GM12878 (cell line): ENCODE data around the gene MAMDC4. TPM values are rescaled to one million over a fixed set of nuclear protein-coding genes. Genes with fewer than 3 reads are reported as not detected.

ENCODE experiments used
- ATAC-seq: fragments of 200-7000 bp; cut with Tn5 transposase; 3 replicates; pipeline ENCODE4 v1.9.1; 2020; ENCODE audit warnings: mild to moderate bottlenecking, moderate library complexity
- BruUV-seq: library from RNA; stranded (reverse); fragments of 400-500 nt; replicated peaks from 2 replicates; lab custom pipeline; 2021; lab: Mats Ljungman, UMichigan
- CTCF ChIA-PET: fragments of 300-600 bp; sonication (Branson Sonifier 250); formaldehyde crosslinking; extraction: SDS; loops from one replicate; lab custom pipeline; 2021; ENCODE audit warnings: inconsistent platforms; lab: Yijun Ruan, JAX
- POLR2A ChIA-PET: fragments of 350-600 bp; formaldehyde crosslinking; extraction: SDS; loops from one replicate; lab custom pipeline; 2021; ENCODE audit warnings: inconsistent platforms; lab: Charles Lee
- RAD21 ChIA-PET: fragments of 300-600 bp; sonication (Branson Sonifier 250); formaldehyde crosslinking; loops from one replicate; lab custom pipeline; 2023; ENCODE audit warnings: antibody characterized with exemption; ENCODE audit not compliant: unreplicated experiment; lab: Charles Lee
- SMC1A ChIA-PET: fragments of 300-600 bp; sonication (Branson Sonifier 250); formaldehyde crosslinking; loops from one replicate; lab custom pipeline; 2023; ENCODE audit not compliant: unreplicated experiment, uncharacterized antibody; lab: Charles Lee
- DNase-seq: peaks from one replicate; pipeline ENCODE4 v3.0.0-alpha.2; 2011; ENCODE audit warnings: low read depth, low spot score
- FAIRE-seq: peaks from 3 replicates; lab custom pipeline; 2011; peaks lifted over from hg19 to GRCh38; lab: Jason Lieb, UNC
- H2AFZ ChIP-seq: 2 replicates; pipeline ENCODE4 v1.6.0; 2011; ENCODE audit warnings: low read depth, low read length, control low read depth; ENCODE audit not compliant: control insufficient read depth
- H3K27ac ChIP-seq: 2 replicates; pipeline ENCODE4 v1.5.1; 2011; ENCODE audit warnings: control low read depth; ENCODE audit not compliant: control insufficient read depth, insufficient read depth
- H3K27me3 ChIP-seq, 2 experiments: replicated peaks in 1 of 2; 2 replicates each; pipeline versions ENCODE4 v1.6.0 to v1.6.1; 2011; ENCODE audit warnings: low read length in 1 of 2; ENCODE audit not compliant: control insufficient read depth in 2 of 2, insufficient read depth in 2 of 2
- H3K36me3 ChIP-seq, 2 experiments: 2 replicates each; pipeline ENCODE4 v1.5.1; 2011; ENCODE audit warnings: low read length in 1 of 2; ENCODE audit not compliant: control insufficient read depth in 2 of 2, insufficient read depth in 2 of 2
- H3K4me1 ChIP-seq: 2 replicates; pipeline ENCODE4 v1.6.1; 2011; ENCODE audit warnings: mild to moderate bottlenecking, low read length, moderate library complexity, mixed read lengths; ENCODE audit not compliant: control insufficient read depth, insufficient read depth
- H3K4me2 ChIP-seq: 2 replicates; pipeline ENCODE4 v1.6.0; 2011; ENCODE audit warnings: control low read depth; ENCODE audit not compliant: control insufficient read depth, insufficient read depth
- H3K4me3 ChIP-seq: fragments of 200-600 bp; sonication (generic); 2 replicates; pipeline ENCODE4 v1.5.1; 2016
- H3K79me2 ChIP-seq: 2 replicates; pipeline ENCODE4 v1.6.0; 2011; ENCODE audit warnings: low read length; ENCODE audit not compliant: control insufficient read depth, insufficient read depth
- H3K9ac ChIP-seq: 2 replicates; pipeline ENCODE4 v1.8.0; 2011; ENCODE audit warnings: low read length, control low read depth, mixed read lengths; ENCODE audit not compliant: control insufficient read depth, insufficient read depth
- H3K9me3 ChIP-seq: replicated peaks from 3 replicates; pipeline ENCODE4 v1.5.1; 2011; ENCODE audit warnings: mild to moderate bottlenecking, low read length; ENCODE audit not compliant: control insufficient read depth, insufficient read depth
- H4K20me1 ChIP-seq: 2 replicates; pipeline ENCODE4 v1.6.0; 2011; ENCODE audit not compliant: control insufficient read depth, insufficient read depth
- ASH2L ChIP-seq: fragments of 300-600, 200-600 bp; sonication (generic); IDR thresholded peaks from 2 replicates; pipeline ENCODE4 v1.6.1; 2017; ENCODE audit warnings: low read depth, mild to moderate bottlenecking, borderline replicate concordance
- DPF2 ChIP-seq: fragments of 450-650 bp; IDR thresholded peaks from 2 replicates; pipeline ENCODE4 v1.6.1; 2017; ENCODE audit warnings: mild to moderate bottlenecking
- HDGF ChIP-seq: fragments of 450-650 bp; IDR thresholded peaks from 2 replicates; pipeline ENCODE4 v1.6.1; 2016; ENCODE audit warnings: antibody characterized with exemption
- IRF4 ChIP-seq: IDR thresholded peaks from 2 replicates; pipeline ENCODE4 v1.6.1; 2011; ENCODE audit warnings: low read depth, low read length
- JUND ChIP-seq: IDR thresholded peaks from 2 replicates; pipeline ENCODE4 v1.6.1; 2012; ENCODE audit warnings: low read depth, mild to moderate bottlenecking, low read length, improper control_type of control experiment, moderate library complexity
- NFYA ChIP-seq: IDR thresholded peaks from 2 replicates; pipeline ENCODE4 v1.6.1; 2011; ENCODE audit warnings: low read depth, mild to moderate bottlenecking, low read length, improper control_type of control experiment, borderline replicate concordance
- NRF1 ChIP-seq: conservative IDR thresholded peaks from 2 replicates; pipeline ENCODE4 v1.6.1; 2011; ENCODE audit warnings: mild to moderate bottlenecking, low read depth, low read length, improper control_type of control experiment
- POLR2AphosphoS2 ChIP-seq: IDR thresholded peaks from 2 replicates; pipeline ENCODE4 v1.6.1; 2011; ENCODE audit warnings: low read depth, mild to moderate bottlenecking, low read length, improper control_type of control experiment, moderate library complexity
- SMAD5 ChIP-seq: IDR thresholded peaks from 2 replicates; pipeline ENCODE4 v1.6.1; 2016; ENCODE audit warnings: antibody characterized with exemption, low read depth
- WGBS: methylation state at CpG from one replicate; pipeline ENCODE4 v1.1.6; 2016; ENCODE audit warnings: low lambda C conversion rate; ENCODE audit not compliant: insufficient replicate concordance, insufficient coverage; ENCODE audit errors: missing lambda C conversion rate; 5-methylcytosine and 5-hydroxymethylcytosine counted together
- in situ Hi-C: fragments of 300-500 bp; cut with MboI; formaldehyde crosslinking; loops from 9 replicates; pipeline ENCODE4 v1.14.3; 2018; ENCODE audit warnings: mixed read lengths
- intact Hi-C: fragments of 100-400 bp; cut with micrococcal nuclease; formaldehyde crosslinking; loops from one replicate; pipeline ENCODE4 v1.14.2; 2022; ENCODE audit not compliant: unreplicated experiment
- polyA plus RNA-seq, 11 experiments: library from polyadenylated mRNA; depleted of rRNA in 4 of 11; unstranded in 6 of 11; stranded (reverse) in 5 of 11; fragments of >200 nt; fragmentation: Nextera tagmentation in 4 of 11; fragmentation: Illumina TruSeq in 1 of 11; extraction: Ambion mirVana in 4 of 11; extraction: Trizol in 1 of 11; gene quantifications; 1 replicate in 1 of 11; 2 replicates in 10 of 11; pipeline versions ENCODE4 v1.2.1 to v1.2.3, GENCODE V29; 2011 to 2016; ENCODE audit warnings: inconsistent platforms in 2 of 11, missing spikeins in 2 of 11, low read depth in 1 of 11
- total RNA-seq, 4 experiments: library from RNA; depleted of rRNA in 3 of 4; stranded (reverse); fragments of >200 nt in 3 of 4; fragmentation: Illumina TruSeq in 1 of 4; extraction: Trizol in 1 of 4; gene quantifications; 2 replicates each; pipeline versions ENCODE4 v1.2.1 to v1.2.3, GENCODE V29; 2013 to 2021
- TF ChIP-seq, protein P1 (sequence below): IDR thresholded peaks from 2 replicates; pipeline ENCODE4 v1.6.1; 2012; ENCODE audit warnings: mild to moderate bottlenecking, low read depth, low read length
- TF ChIP-seq, protein P2 (sequence below): fragments of 450-650 bp; IDR thresholded peaks from 2 replicates; pipeline ENCODE4 v1.6.1; 2017; ENCODE audit warnings: borderline replicate concordance
- TF ChIP-seq, protein P3 (sequence below): fragments of 450-650 bp; IDR thresholded peaks from 2 replicates; pipeline ENCODE4 v1.6.1; 2017; ENCODE audit warnings: low read depth, mild to moderate bottlenecking, moderate library complexity

Gene MAMDC4
- total and polyA plus RNA-seq, 10 of the 15 experiments (the other 5 are each of a cell fraction or from before 2014, with no cell fraction given): 0.22 to 5.7 (median 2.4) TPM; not detected in 1

DNA sequence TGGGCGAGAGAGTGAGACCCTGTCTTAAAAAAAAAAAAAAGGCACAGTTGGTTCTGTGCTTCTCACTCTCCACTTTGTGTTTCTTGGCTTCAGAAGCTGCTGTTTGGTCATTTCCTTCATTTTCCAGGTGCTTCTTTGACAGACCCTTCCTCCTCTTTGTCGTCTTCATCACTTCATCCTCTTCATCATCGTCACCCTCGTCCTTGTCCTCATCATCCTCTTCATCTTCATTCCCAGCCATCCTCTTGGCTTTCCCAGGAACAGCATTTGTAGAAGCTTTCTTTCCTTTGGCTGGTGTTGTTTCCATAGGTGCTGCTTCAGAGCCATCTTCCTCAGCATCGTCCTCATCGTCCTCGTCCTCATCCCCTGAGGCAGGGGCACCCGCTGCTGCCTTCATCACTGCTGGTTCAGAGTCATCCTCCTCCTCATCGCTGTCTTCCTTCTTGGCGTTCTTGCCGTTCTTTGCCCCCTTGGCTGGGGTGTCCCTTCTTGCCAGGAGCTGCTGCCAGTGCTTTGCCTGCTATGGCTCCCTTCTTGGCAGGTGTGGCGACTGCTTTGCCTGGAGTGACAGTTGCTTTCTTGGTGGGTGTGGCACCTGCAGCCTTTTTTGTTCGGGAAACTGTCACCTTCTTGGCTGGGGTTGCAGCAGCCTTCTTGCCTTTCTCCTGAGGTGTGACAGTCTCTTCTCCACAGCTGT, 37.3 kb upstream of the MAMDC4 start:
- in situ Hi-C loops: no loop called here
- no peaks in the 10 kb centered on the region for H3K9me3 ChIP-seq
- RAD21 ChIA-PET: no interaction called here
- TF ChIP-seq DPF2: no peak
- no peak for TF ChIP-seq IRF4
- TF ChIP-seq, protein P1, sequence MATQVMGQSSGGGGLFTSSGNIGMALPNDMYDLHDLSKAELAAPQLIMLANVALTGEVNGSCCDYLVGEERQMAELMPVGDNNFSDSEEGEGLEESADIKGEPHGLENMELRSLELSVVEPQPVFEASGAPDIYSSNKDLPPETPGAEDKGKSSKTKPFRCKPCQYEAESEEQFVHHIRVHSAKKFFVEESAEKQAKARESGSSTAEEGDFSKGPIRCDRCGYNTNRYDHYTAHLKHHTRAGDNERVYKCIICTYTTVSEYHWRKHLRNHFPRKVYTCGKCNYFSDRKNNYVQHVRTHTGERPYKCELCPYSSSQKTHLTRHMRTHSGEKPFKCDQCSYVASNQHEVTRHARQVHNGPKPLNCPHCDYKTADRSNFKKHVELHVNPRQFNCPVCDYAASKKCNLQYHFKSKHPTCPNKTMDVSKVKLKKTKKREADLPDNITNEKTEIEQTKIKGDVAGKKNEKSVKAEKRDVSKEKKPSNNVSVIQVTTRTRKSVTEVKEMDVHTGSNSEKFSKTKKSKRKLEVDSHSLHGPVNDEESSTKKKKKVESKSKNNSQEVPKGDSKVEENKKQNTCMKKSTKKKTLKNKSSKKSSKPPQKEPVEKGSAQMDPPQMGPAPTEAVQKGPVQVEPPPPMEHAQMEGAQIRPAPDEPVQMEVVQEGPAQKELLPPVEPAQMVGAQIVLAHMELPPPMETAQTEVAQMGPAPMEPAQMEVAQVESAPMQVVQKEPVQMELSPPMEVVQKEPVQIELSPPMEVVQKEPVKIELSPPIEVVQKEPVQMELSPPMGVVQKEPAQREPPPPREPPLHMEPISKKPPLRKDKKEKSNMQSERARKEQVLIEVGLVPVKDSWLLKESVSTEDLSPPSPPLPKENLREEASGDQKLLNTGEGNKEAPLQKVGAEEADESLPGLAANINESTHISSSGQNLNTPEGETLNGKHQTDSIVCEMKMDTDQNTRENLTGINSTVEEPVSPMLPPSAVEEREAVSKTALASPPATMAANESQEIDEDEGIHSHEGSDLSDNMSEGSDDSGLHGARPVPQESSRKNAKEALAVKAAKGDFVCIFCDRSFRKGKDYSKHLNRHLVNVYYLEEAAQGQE: no peak
- TF ChIP-seq, protein P2, sequence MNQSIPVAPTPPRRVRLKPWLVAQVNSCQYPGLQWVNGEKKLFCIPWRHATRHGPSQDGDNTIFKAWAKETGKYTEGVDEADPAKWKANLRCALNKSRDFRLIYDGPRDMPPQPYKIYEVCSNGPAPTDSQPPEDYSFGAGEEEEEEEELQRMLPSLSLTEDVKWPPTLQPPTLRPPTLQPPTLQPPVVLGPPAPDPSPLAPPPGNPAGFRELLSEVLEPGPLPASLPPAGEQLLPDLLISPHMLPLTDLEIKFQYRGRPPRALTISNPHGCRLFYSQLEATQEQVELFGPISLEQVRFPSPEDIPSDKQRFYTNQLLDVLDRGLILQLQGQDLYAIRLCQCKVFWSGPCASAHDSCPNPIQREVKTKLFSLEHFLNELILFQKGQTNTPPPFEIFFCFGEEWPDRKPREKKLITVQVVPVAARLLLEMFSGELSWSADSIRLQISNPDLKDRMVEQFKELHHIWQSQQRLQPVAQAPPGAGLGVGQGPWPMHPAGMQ: no peak
- no peak for TF ChIP-seq ASH2L
- no peak for TF ChIP-seq SMAD5
- no peak for TF ChIP-seq JUND
- no peak for TF ChIP-seq HDGF
- TF ChIP-seq NRF1: no peak
- TF ChIP-seq, protein P3, sequence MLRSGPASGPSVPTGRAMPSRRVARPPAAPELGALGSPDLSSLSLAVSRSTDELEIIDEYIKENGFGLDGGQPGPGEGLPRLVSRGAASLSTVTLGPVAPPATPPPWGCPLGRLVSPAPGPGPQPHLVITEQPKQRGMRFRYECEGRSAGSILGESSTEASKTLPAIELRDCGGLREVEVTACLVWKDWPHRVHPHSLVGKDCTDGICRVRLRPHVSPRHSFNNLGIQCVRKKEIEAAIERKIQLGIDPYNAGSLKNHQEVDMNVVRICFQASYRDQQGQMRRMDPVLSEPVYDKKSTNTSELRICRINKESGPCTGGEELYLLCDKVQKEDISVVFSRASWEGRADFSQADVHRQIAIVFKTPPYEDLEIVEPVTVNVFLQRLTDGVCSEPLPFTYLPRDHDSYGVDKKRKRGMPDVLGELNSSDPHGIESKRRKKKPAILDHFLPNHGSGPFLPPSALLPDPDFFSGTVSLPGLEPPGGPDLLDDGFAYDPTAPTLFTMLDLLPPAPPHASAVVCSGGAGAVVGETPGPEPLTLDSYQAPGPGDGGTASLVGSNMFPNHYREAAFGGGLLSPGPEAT: no peak
- TF ChIP-seq NFYA: no peak
- TF ChIP-seq POLR2AphosphoS2: no peak

More for the DNA sequence above, 37.3 kb upstream of the MAMDC4 start:
- H3K79me2 ChIP-seq: peaks cover 16% of the 10 kb centered on the region
- peaks cover 5 to 12% of the 10 kb centered on the region in 2 experiments; a peak in 3 of 4 replicates for H3K36me3 ChIP-seq
- H3K4me1 ChIP-seq: peaks cover 3% of the 10 kb centered on the region; the same call in 1 of the 2 replicates
- no peaks in the 10 kb centered on the region for H3K27me3 ChIP-seq
- BruUV-seq: no TSS peak
- H3K27ac ChIP-seq: no peak overlapping the region
- no peak overlapping the region for H3K9ac ChIP-seq
- ChIA-PET CTCF (interaction anchor here (0.8 to 2.6 kb wide), 4 partner anchors 13 to 214 kb away, joined by 3 to 12 read pairs (median 4); partner anchors contain the start of gene AJM1), SMC1A (interaction anchor here (1.3 kb wide), 1 partner anchor 10 kb away, joined by 3 read pairs; no protein-coding TSS in a partner anchor), POLR2A (interaction anchor here (0.6 to 1.0 kb wide), 3 partner anchors 8 to 13 kb away, joined by 3 to 4 read pairs (median 3); no protein-coding TSS in a partner anchor)
- WGBS: 93% methylated on average over 13 of the region's 13 CpGs
- no peak overlapping the region for H3K4me2 ChIP-seq
- no peak for FAIRE-seq
- DNase-seq: no peak
- H4K20me1 ChIP-seq: no peaks in the 10 kb centered on the region; the same call in 1 of the 2 replicates
- no peak for ATAC-seq
- no peak overlapping the region for H2AFZ ChIP-seq
- intact Hi-C loops: no loop called here
- no peak overlapping the region for H3K4me3 ChIP-seq
